Fibroblast of pulmonary artery (primary cell): ENCODE data around the gene RTL10.
A peak's percentile ranks its signal among the peaks of the same experiment; 100 is the strongest.

Experiments used
- DNase-seq: peaks from one replicate; pipeline ENCODE4 v3.0.0-alpha.2; 2010; ENCODE audit warnings: low read depth
- H3K4me3 ChIP-seq: replicated peaks from 2 replicates; pipeline ENCODE4 v1.5.1; 2011; ENCODE audit warnings: low read depth, mild to moderate bottlenecking, control low read depth, low read length, moderate library complexity
- CTCF ChIP-seq: IDR thresholded peaks from 2 replicates; pipeline ENCODE4 v1.5.1; 2011; ENCODE audit warnings: mild to moderate bottlenecking, control low read depth, low read length, inconsistent platforms; ENCODE audit errors: missing control alignments

Gene RTL10

GRCh38 chr22:19864538-19865106 lies 9.9 kb upstream of the RTL10 start:
- H3K4me3 ChIP-seq, result no peak overlapping the region
- no peak for TF ChIP-seq CTCF
- peak; percentile 40 for DNase-seq

GRCh38 chr22:19863571-19863970 lies 8.9 kb upstream of the RTL10 start:
- H3K4me3 ChIP-seq, result no peak overlapping the region
- no peak for DNase-seq
- TF ChIP-seq CTCF, result no peak

- H3K4me3 ChIP-seq, result no peak overlapping the region
- no peak for TF ChIP-seq CTCF
- DNase-seq, result no peak
Observed at GRCh38 chr22:19862619-19863246, 8.1 kb upstream of the RTL10 start.

GRCh38 chr22:19859861-19860510 lies 5.3 kb upstream of the RTL10 start:
- DNase-seq, result no peak
- TF ChIP-seq CTCF, result no peak
- H3K4me3 ChIP-seq, result no peak overlapping the region

GRCh38 chr22:19857382-19857781 lies 2.7 kb upstream of the RTL10 start:
- no peak overlapping the region for H3K4me3 ChIP-seq

More at GRCh38 chr22:19857382-19857781, 2.7 kb upstream of the RTL10 start:
- DNase-seq, result no peak
- no peak for TF ChIP-seq CTCF
